LHCN-M2 (cell line): ENCODE measurements around the gene OPRM1. TPM values are rescaled to one million over a fixed set of nuclear protein-coding genes. Genes with fewer than 3 reads are reported as not detected.

ENCODE experiments used
- DNase-seq: peaks from one replicate; pipeline ENCODE4 v3.0.0-alpha.2; 2012; ENCODE audit warnings: low read depth
- total RNA-seq: library from RNA; depleted of rRNA; stranded (reverse); fragments of >200 nt; gene quantifications from 2 replicates; pipeline ENCODE4 v1.2.3, GENCODE V29; 2014

OPRM1 gene
- total RNA-seq, 1 experiment from 2014 or later, result not detected

DNA sequence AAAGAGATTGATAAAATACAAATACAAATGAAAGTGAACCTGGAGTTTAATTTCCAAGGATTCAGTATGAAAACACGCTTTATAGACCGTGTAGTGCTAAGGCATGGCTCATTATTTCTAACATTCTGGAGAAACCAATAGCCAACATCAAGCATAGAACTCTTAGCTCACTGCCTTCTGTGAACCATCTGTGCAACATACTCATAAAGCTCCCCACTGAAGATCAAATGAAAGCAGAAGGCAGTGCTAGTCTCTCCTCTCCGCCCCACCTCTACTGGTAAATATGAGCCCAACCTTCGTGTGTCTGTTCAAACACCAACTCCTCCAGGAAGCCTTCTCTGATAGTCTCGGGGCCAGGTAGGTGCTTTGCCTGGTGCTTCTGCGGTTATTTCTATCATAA lies 163.9 kb downstream of the OPRM1 start:
- no peak for DNase-seq

DNA sequence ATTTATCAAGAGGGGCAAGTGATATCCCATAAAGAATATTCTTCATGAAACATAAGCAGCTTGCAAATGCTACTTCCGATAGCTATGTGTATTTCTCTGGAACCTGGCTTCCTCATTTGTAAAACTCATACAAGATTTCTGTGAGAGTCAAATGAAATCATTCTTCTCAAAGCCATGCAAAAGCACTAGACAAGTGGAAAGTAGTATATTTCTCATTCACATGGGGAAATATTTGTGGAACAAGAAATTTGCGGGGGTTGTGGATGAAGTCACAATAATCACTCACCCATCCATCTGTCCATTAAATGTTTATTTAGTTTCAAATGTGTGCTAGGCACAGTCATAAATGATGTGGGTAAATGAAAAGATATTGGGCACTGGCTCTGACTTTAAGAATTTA lies 167.1 kb downstream of the OPRM1 start:
- no peak for DNase-seq

DNA sequence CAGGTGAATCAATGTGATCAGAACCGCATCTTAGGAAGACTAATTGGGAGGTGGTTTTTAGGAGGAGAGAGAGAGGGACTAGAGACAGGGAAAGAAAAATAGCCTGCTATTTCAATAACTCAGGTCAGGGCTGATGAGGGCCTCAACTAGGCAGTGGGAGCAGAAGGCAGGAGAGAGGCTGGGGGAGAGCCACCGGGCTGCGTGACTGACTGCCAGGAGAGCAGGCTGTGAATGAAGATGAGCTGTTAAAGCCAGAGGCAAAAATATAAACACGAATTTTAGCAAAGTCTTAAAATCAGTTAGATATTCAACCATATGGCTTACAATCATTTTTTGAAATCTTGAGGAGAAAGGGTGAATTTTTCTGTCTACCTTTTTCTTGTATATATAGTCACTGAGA lies 168.0 kb downstream of the OPRM1 start:
- DNase-seq, result no peak

- DNase-seq, result no peak
These were observed 170.5 kb downstream of the OPRM1 start for GRCh38 chr6:154209555-154209954.

GRCh38 chr6:154210678-154211077 lies 171.6 kb downstream of the OPRM1 start:
- DNase-seq, result no peak

DNA sequence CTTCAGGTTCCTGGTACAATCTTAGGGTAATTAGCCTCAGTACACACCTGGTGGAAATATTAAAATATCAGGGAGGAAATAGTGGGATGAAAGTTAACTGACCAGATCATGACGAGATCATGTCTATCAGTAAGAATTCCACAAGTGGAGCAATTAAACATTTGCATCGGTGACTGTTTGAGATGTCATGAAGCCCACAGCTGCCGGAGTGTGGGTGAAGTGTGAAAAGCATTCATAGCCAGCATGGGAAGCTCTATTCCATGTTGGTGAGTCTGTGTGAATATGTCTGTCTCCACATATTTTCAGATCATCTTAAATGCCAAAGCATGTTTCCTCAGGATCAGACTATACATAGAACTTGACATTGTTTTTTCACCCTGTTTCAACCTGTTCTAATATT lies 174.7 kb downstream of the OPRM1 start:
- DNase-seq, result no peak

DNA sequence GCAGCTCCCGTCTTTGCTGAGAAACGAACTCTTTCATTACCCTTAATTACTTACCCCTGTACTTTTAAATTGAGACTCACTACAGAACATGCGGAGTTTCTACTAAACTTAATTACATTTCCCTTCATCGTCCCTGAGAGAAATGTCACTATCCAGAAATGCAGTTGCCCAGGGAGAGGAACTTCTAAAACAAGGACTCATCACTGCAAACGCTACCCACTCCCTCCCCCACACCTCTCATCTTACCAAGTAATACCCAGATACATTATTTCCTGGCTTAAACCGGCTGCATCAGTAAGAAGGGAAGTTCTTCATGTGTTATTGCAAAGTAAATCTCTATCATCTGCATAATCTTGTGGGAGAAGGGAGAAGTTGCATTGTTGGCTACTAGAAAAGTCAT lies 179.3 kb downstream of the OPRM1 start:
- DNase-seq, result no peak

- no peak for DNase-seq
These were observed 179.7 kb downstream of the OPRM1 start for GRCh38 chr6:154218787-154219186.

DNA sequence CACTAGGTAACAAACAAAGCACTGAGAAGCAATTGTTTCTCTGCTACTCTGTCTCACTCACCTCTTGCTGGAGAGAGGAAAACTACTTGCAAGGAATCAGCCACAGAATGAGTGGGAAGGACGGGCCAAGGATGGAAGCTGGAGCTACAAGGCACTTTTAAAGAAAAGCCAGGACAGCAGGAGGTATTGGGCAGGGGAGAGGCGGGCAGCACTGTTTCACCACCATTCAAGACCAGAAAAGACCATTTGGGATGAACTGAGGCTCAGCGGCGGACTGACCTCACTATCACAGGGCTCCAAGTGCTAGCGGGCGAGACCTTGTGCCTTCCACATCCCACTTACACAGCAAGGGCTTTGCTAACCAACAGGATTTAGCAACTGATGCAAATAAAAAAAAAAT lies 180.2 kb downstream of the OPRM1 start:
- no peak for DNase-seq

DNA sequence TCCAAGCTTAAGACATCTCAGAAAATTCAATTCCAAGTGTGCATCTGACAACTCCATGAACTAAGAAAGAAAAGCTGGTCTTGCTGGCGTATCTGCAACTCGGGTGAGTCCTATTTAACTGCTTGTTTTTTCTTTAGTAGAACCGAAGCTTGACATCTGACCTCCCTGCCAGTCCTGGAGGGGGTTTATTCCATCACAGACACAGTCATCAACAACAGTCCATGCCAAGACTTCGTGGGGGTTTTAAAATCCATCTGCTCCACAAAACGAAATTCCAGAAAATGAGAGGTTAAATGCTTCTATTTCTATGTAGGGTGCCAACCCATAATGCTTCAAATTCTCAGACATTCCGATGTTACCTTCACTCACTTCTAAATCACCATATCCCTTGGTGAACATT lies 183.7 kb downstream of the OPRM1 start:
- no peak for DNase-seq

DNA sequence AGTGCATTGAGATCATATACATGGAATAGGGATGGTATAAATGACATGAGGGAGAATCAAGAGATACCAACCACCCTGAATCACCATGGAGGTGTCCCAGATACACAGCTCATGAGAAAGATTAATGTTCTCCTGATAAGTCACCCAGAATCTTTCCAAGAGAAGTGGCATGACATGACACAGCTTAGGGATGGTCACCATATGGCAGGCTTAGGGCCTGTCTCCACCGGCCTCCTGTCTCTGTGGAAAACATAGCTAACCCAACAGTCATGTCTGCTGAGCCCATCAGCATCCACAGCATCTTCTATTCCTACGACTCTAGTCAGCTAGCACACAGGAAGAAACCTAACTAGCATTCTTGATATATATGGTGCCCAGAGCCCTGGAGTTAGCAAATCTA lies 184.3 kb downstream of the OPRM1 start:
- DNase-seq, result no peak

- DNase-seq, result no peak
These were observed 187.4 kb downstream of the OPRM1 start for GRCh38 chr6:154226461-154226860.

DNA sequence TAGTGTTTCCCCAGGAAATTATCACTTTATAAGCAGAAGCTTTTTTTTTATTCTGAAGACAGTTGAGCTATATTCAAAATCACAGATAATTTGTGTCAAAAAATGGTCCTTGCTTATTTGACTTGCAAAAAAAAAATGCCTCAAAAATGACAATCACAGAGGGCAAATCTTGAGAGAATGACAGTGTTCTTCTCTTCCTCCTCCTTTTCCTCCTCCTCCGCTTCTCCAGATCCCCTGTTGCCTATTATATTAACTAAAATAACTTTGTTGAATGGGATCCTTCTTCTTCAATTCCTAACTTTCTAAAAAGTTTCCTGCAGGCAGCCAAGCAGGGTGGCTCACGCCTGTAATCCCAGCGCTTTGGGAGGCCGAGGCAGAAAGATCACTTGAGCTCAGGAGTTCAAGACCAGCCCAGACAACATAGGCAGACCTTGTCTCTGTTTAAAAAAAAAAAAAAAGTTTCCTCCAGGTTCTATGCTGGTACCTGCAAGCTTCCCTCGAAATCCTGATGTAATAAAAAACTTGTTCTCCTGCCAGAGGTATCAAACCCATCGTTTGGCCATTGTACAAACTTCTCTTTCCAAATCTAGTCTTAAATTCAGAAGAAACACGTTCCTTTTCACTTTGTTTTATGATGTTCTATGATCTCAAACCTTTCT lies 189.0 kb downstream of the OPRM1 start:
- no peak for DNase-seq

DNA sequence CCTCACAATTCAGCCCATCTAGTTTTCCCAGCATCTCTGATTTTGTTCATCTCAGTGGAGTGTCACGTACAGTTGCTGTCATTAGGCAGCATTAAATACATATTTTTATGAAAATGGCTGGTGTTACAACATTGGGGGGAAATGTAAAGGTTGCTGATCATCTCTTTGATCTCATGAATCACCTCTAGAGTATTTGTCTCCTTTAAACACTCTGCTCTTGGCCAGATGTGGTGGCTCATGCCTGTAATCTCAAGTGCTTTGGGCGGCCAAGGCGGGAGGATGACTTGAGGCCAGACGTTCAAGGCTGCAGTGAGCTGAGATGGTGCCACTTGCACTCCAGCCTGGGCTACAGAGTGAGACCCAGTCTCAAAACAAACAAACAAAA lies 189.5 kb downstream of the OPRM1 start:
- no peak for DNase-seq

GRCh38 chr6:154229786-154230185 lies 190.7 kb downstream of the OPRM1 start:
- no peak for DNase-seq

- no peak for DNase-seq
These were observed 191.4 kb downstream of the OPRM1 start for GRCh38 chr6:154230393-154230792.

- DNase-seq, result no peak
These were observed 192.0 kb downstream of the OPRM1 start for GRCh38 chr6:154230910-154231595.

- peak; percentile 13 for DNase-seq
These were observed 193.2 kb downstream of the OPRM1 start for GRCh38 chr6:154232013-154232910.

DNA sequence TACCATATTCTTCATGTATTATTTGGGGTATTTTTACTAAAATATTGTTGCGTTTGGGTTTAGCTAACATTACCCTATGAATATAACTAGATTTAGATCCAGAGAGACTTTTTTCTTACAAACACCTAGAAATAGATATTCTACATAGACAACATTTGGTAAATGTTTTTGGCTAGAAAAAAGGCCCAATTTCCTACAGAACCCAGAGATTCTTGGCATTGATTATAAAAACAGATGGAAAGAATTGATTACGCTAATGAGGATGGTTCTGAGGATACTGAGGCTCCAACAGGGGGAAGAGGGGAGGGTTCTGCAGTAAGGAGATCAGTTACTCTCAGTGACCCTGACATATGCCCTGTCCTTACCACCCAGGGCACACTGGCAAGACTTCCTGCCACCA lies 194.3 kb downstream of the OPRM1 start:
- DNase-seq, result no peak

GRCh38 chr6:154234019-154234772 lies 195.2 kb downstream of the OPRM1 start:
- no peak for DNase-seq

DNA sequence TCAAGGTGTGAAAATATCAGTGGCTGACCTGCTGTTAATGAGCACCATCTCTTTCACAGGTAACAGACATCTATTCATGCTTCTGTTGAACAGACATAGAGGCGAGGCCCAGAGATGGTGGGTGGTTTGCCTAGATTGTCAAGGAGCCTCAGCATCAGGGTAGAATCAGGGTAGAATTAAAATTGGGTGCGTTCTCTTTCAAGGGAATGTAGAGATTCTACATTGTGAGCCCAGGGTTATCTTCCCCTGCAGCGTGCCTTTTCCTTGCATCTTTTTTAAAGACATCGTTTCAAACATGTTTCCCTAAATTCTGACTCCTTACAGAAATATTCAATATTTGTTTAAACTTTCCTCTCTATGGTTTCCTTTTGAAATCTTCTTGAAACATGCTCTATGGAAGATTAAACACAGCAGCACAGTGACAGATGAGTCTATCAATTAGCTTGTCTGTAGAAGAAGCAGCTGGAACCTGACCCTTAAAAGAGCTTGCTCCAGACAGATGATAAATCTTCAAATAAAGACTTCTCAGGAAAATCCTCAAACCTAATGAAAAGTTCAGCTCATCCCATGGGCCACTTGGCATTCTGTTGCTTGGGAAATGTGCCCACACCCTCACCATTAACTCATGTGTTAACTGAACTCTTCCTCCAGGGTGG lies 197.7 kb downstream of the OPRM1 start:
- no peak for DNase-seq
